Mucosa of descending colon (tissue), 3 donors: ENCODE results near the gene ARMH4. TPM values are rescaled to one million over a fixed set of nuclear protein-coding genes. Genes with fewer than 3 reads are reported as not detected.

ENCODE experiments used
- ATAC-seq: fragments of 200-7000 bp; cut with Tn5 transposase; one replicate; pipeline ENCODE4 v1.9.1; 2020; ENCODE audit warnings: mild to moderate bottlenecking, moderate library complexity
- DNase-seq, 3 donors: peaks; one replicate each; pipeline ENCODE4 v3.0.0-alpha.2; 2020
- H3K36me3 ChIP-seq: fragments of 200-600 bp; one replicate; pipeline ENCODE4 v1.8.0; 2021; ENCODE audit warnings: low read depth, mild to moderate bottlenecking
- H3K4me1 ChIP-seq: fragments of 200-600 bp; one replicate; pipeline ENCODE4 v1.8.0; 2021; ENCODE audit warnings: low read depth, mild to moderate bottlenecking
- H3K4me3 ChIP-seq: fragments of 200-600 bp; one replicate; pipeline ENCODE4 v1.8.0; 2021; ENCODE audit warnings: mild to moderate bottlenecking
- H3K9me3 ChIP-seq: fragments of 200-600 bp; one replicate; pipeline ENCODE4 v1.8.0; 2021; ENCODE audit warnings: mild to moderate bottlenecking
- intact Hi-C, 2 donors: fragments of 100-400 bp; cut with DNase I in 1 of 2; cut with micrococcal nuclease in 1 of 2; formaldehyde crosslinking; loops; one replicate each; pipeline versions ENCODE4 v1.11.0 to v1.11.1; 2022; cut with DNase I, micrococcal nuclease
- total RNA-seq, 3 donors: library from RNA; stranded (reverse); fragmentation: NEBNext Ultra II Directional in 2 of 3; extraction: Animal tissue kit (Norgen Biotek cat#: 25700) in 2 of 3; gene quantifications; one replicate each; pipeline versions ENCODE4 v1.2.1 to v1.2.4, GENCODE V29; 2021 to 2023
- TF ChIP-seq, protein P1 (sequence below): fragments of 200-600 bp; IDR thresholded peaks from one replicate; pipeline ENCODE4 v1.8.0; 2022; ENCODE audit warnings: antibody characterized with exemption, mild to moderate bottlenecking
- donor health status: DM: no; HTN: no; CAD: no; lungs with moderate emphysema.
- donor health status: DM: no; HTN: no; CAD: no.
- donor health status: DM: no; HTN: yes; CAD: no.

ARMH4 gene
- total RNA-seq, 3 donors from 2014 or later = 1.3 to 6.9 (median 3.5) TPM

DNA sequence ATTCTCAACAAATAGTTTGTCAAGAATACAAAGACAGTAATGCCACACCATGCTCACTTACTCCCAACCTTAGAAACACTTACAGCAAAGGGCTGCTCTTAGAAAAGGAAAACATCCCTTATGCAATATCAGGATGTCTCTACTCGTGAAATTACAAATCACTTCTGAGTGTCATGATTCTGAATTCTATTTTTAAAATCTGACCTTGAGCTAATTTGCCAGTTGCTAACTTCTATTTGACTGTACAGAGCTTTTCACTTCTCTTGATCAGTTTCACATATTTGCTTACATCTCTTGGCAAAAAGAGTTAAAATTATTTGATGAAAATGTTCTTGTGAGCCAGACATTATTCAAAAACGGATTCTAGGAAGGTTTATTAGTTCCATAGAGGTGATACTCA, 149.4 kb downstream of the ARMH4 start:
- intact Hi-C loops = no loop called here

DNA sequence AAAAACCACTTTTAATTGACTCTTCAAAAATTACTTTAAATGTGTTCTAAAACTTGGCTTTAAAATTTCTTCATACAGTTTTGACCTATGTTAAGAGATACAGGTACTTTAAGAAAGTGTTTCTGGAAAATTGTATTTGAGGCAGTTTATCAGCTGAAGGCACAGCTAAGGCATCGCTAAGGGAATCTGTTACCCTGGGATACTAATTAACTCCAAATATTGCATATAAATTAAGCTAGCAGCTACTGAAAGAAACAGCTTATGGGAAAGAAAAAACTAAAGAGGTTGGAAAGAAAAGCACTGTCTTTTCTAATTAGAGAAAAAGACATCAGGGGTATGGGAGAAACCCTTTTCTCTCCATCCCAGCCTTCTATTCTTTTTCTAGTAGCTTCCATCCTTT, 152.0 kb downstream of the ARMH4 start:
- Histone ChIP-seq H3K9me3 (no peaks in the 10 kb centered on the region), H3K4me1 (no peaks in the 10 kb centered on the region), H3K36me3 (no peaks in the 10 kb centered on the region), H3K4me3 (no peak overlapping the region)
- TF ChIP-seq, protein P1, sequence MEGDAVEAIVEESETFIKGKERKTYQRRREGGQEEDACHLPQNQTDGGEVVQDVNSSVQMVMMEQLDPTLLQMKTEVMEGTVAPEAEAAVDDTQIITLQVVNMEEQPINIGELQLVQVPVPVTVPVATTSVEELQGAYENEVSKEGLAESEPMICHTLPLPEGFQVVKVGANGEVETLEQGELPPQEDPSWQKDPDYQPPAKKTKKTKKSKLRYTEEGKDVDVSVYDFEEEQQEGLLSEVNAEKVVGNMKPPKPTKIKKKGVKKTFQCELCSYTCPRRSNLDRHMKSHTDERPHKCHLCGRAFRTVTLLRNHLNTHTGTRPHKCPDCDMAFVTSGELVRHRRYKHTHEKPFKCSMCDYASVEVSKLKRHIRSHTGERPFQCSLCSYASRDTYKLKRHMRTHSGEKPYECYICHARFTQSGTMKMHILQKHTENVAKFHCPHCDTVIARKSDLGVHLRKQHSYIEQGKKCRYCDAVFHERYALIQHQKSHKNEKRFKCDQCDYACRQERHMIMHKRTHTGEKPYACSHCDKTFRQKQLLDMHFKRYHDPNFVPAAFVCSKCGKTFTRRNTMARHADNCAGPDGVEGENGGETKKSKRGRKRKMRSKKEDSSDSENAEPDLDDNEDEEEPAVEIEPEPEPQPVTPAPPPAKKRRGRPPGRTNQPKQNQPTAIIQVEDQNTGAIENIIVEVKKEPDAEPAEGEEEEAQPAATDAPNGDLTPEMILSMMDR = no peak
- ATAC-seq = no peak
- intact Hi-C loops = no loop called here
- no peak for DNase-seq

More for the DNA sequence above, 149.4 kb downstream of the ARMH4 start:
- Histone ChIP-seq H3K9me3 (no peaks in the 10 kb centered on the region), H3K4me1 (no peaks in the 10 kb centered on the region), H3K36me3 (no peaks in the 10 kb centered on the region), H3K4me3 (no peak overlapping the region)
- DNase-seq = no peak
- TF ChIP-seq, protein P1 = no peak
- ATAC-seq = no peak

DNA sequence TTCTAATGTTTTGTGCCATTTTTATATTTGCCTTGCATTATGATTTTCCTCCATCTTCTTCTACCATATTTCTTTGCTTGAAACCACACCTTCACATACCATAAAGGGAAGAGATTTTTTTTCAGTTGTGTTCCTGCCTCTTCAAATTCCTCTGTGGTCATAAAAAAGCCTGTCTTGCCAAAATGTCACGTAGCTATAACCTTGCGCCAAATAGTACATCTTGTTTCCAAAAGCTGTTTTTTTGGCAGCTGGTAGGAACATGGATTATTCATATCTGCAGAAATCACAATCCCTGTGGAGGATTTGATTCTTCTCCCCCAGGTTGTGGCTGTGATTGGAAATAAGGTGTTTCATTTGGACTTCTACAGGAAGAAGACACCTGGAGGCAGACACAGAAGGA, 152.5 kb downstream of the ARMH4 start:
- TF ChIP-seq, protein P1 = no peak
- no peak for ATAC-seq
- Histone ChIP-seq H3K4me3 (no peak overlapping the region), H3K36me3 (no peaks in the 10 kb centered on the region), H3K9me3 (no peaks in the 10 kb centered on the region), H3K4me1 (no peaks in the 10 kb centered on the region)
- intact Hi-C loops = no loop called here
- DNase-seq = no peak

DNA sequence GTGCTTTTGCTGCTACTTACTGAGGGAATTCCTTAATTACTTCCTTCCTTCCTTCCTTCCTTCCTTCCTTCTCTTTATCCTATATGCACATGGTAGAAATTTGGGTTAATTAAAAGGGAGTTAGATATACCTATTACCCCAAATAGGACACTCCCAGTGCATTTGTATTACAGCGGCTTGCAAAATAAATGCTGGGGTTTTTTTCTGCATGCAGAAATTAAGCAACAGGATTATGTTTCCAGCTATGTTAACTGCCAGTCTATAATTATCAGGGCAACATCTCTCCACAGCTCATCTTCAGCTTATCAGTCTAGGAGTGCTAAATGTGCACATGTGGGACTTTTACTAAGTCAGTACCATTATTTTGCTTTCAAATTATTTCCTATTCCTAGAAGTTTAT, 153.2 kb downstream of the ARMH4 start:
- intact Hi-C loops = no loop called here
- Histone ChIP-seq H3K4me1 (no peaks in the 10 kb centered on the region), H3K36me3 (no peaks in the 10 kb centered on the region), H3K9me3 (no peaks in the 10 kb centered on the region), H3K4me3 (no peak overlapping the region)
- TF ChIP-seq, protein P1 = no peak
- DNase-seq = no peak
- ATAC-seq = no peak

DNA sequence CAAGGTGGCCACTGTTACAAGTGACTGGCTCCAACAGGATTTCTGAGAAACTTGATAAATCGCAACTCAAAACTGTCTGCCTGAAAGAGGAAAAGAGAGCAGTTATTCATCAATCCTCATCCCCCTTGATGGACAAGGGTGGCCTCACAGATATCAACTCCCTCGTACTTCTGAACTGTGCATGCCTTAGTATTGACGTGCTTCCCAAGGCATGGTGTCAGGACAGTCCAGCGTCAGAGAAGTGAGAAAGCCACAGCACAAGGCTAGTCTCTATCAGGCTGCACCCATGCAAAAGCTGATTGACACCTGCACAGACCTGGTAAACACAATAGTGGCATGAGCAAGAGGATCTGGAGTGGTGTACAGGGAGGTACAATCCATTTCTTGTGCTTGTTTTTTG, 160.7 kb downstream of the ARMH4 start:
- ATAC-seq = no peak

More for the DNA sequence above, 160.7 kb downstream of the ARMH4 start:
- Histone ChIP-seq H3K4me1 (no peaks in the 10 kb centered on the region), H3K9me3 (no peaks in the 10 kb centered on the region), H3K4me3 (no peak overlapping the region), H3K36me3 (no peaks in the 10 kb centered on the region)
- intact Hi-C loops = no loop called here
- TF ChIP-seq, protein P1 = no peak
- DNase-seq = no peak
